B cell (primary cell): Measurements from ENCODE around the gene AIFM2. TPM values are rescaled to one million over a fixed set of nuclear protein-coding genes. Genes with fewer than 3 reads are reported as not detected.

Experiments
- ATAC-seq: fragments of 200-7000 bp; cut with Tn5 transposase; one replicate; pipeline ENCODE4 v1.10.0; 2021; ENCODE audit warnings: low read depth, mild to moderate bottlenecking, moderate number of reproducible peaks, moderate library complexity
- CTCF ChIA-PET: fragments of 350-600 bp; sonication (Branson Sonifier 250); formaldehyde crosslinking; loops from one replicate; lab custom pipeline; 2021; ENCODE audit warnings: antibody characterized with exemption, inconsistent platforms; lab: Charles Lee
- POLR2A ChIA-PET: fragments of 350-600 bp; sonication (Branson Sonifier 250); formaldehyde crosslinking; loops from one replicate; lab custom pipeline; 2021; ENCODE audit warnings: antibody characterized with exemption; lab: Charles Lee
- DNase-seq: peaks from one replicate; pipeline ENCODE4 v3.0.0; 2013
- H2AFZ ChIP-seq: 2 replicates; pipeline ENCODE4 v1.6.1; 2012; ENCODE audit warnings: mild to moderate bottlenecking, low read depth, low read length; ENCODE audit not compliant: insufficient read depth, poor library complexity, severe bottlenecking
- H3K27ac ChIP-seq, 2 donors: 1 replicate in 1 of 2; 2 replicates in 1 of 2; pipeline ENCODE4 v1.5.1; 2012 to 2013; ENCODE audit warnings: low read length in 2 of 2, mild to moderate bottlenecking in 2 of 2, moderate library complexity in 1 of 2
- H3K27me3 ChIP-seq, 4 experiments: fragments of 200-600 bp in 1 of 4; sonication (generic) in 1 of 4; replicated peaks in 1 of 4; 1 replicate in 2 of 4; 2 replicates in 2 of 4; pipeline versions ENCODE4 v1.6.1 to v1.7.0; 2013 to 2016; ENCODE audit warnings: low read length in 3 of 4, mild to moderate bottlenecking in 2 of 4, mixed read lengths in 1 of 4, moderate library complexity in 1 of 4; ENCODE audit not compliant: insufficient read depth in 4 of 4, control insufficient read depth in 3 of 4; ENCODE audit errors: control extremely low read depth in 1 of 4
- H3K36me3 ChIP-seq, 2 experiments: replicated peaks in 1 of 2; 1 replicate in 1 of 2; 2 replicates in 1 of 2; pipeline versions ENCODE4 v1.6.1 to v1.7.1; 2013; ENCODE audit warnings: low read length in 1 of 2; ENCODE audit not compliant: insufficient read depth in 2 of 2, control insufficient read depth in 1 of 2; ENCODE audit errors: control extremely low read depth in 1 of 2, extremely low read depth in 1 of 2
- H3K4me1 ChIP-seq, 2 donors: fragments of 200-600 bp in 1 of 2; sonication (generic) in 1 of 2; 1 replicate in 1 of 2; 2 replicates in 1 of 2; pipeline versions ENCODE4 v1.5.1 to v1.6.1; 2013 to 2017; ENCODE audit warnings: low read length in 2 of 2; ENCODE audit not compliant: control insufficient read depth in 2 of 2, insufficient read depth in 2 of 2
- H3K4me2 ChIP-seq: replicated peaks from 2 replicates; pipeline ENCODE3; 2012; ENCODE audit warnings: mild to moderate bottlenecking, low read depth, low read length; ENCODE audit not compliant: poor library complexity, severe bottlenecking
- H3K4me3 ChIP-seq, 5 experiments: fragments of 200-600 bp in 1 of 5; sonication (generic) in 1 of 5; 1 replicate in 3 of 5; 2 replicates in 2 of 5; pipeline versions ENCODE4 v1.5.1 to v1.7.0; 2011 to 2016; ENCODE audit warnings: low read length in 4 of 5, mild to moderate bottlenecking in 4 of 5, low read depth in 2 of 5, control low read depth in 1 of 5, moderate library complexity in 1 of 5; ENCODE audit not compliant: insufficient read depth in 1 of 5; ENCODE audit errors: control extremely low read depth in 1 of 5, extremely low read depth in 1 of 5
- H3K79me2 ChIP-seq: fragments of 200-600 bp; sonication (generic); one replicate; pipeline ENCODE4 v1.6.0; 2016; ENCODE audit warnings: low read length; ENCODE audit not compliant: control insufficient read depth, insufficient read depth
- H3K9ac ChIP-seq: fragments of 200-600 bp; sonication (generic); 2 replicates; pipeline ENCODE4 v1.6.1; 2017; ENCODE audit warnings: mild to moderate bottlenecking, low read length, moderate library complexity
- H3K9me3 ChIP-seq, 3 donors: one replicate each; pipeline versions ENCODE4 v1.6.1 to v1.7.1; 2013; ENCODE audit warnings: low read length in 2 of 3; ENCODE audit not compliant: control insufficient read depth in 2 of 3, insufficient read depth in 1 of 3; ENCODE audit errors: control extremely low read depth in 1 of 3
- H4K20me1 ChIP-seq: 2 replicates; pipeline ENCODE4 v1.6.0; 2012; ENCODE audit warnings: mild to moderate bottlenecking, low read length; ENCODE audit not compliant: insufficient read depth, control insufficient read depth, poor library complexity, severe bottlenecking
- H3K27ac Mint-ChIP-seq: one replicate; pipeline ENCODE4 v1.8.0; 2021; ENCODE audit warnings: mixed read lengths
- H3K27me3 Mint-ChIP-seq: one replicate; pipeline ENCODE4 v1.8.0; 2021; ENCODE audit warnings: mixed read lengths
- H3K4me1 Mint-ChIP-seq: one replicate; pipeline ENCODE4 v1.8.0; 2021; ENCODE audit warnings: mixed read lengths
- H3K4me3 Mint-ChIP-seq: one replicate; pipeline ENCODE4 v1.8.0; 2021; ENCODE audit warnings: mixed read lengths
- H3K9me3 Mint-ChIP-seq: one replicate; pipeline ENCODE4 v1.8.0; 2022; ENCODE audit warnings: mixed read lengths; ENCODE audit not compliant: insufficient read depth
- CTCF ChIP-seq: fragments of 200-600 bp; IDR thresholded peaks from one replicate; pipeline ENCODE4 v1.8.0; 2022; ENCODE audit warnings: antibody characterized with exemption, mild to moderate bottlenecking
- EZH2 ChIP-seq: IDR thresholded peaks from 2 replicates; pipeline ENCODE4 v1.6.1; 2012; ENCODE audit warnings: borderline replicate concordance, low read depth, mild to moderate bottlenecking, moderate library complexity, low read length; ENCODE audit not compliant: insufficient read depth, poor library complexity, severe bottlenecking
- WGBS: methylation state at CpG from one replicate; pipeline ENCODE4 v1.1.5; 2013; ENCODE audit warnings: missing lambda C conversion rate; ENCODE audit not compliant: insufficient coverage; 5-methylcytosine and 5-hydroxymethylcytosine counted together
- intact Hi-C: fragments of 100-400 bp; cut with micrococcal nuclease; formaldehyde crosslinking; loops from one replicate; pipeline ENCODE4 v1.10.0; 2022
- polyA plus RNA-seq: library from polyadenylated mRNA; depleted of rRNA; stranded (reverse); fragments of >200 nt; gene quantifications from 2 replicates; pipeline ENCODE4 v1.2.3, GENCODE V29; 2012
- total RNA-seq, 2 donors: library from RNA; stranded (reverse); fragments of 120-200 nt in 1 of 2; gene quantifications; 1 replicate in 1 of 2; 2 replicates in 1 of 2; pipeline versions ENCODE4 v1.2.3 to v1.2.4, GENCODE V29; 2013 to 2022

Gene AIFM2
- total and polyA plus RNA-seq, 2 donors (not counting 1 experiment from before 2014, with no cell fraction given): 5.6 to 8.1 TPM

GRCh38 chr10:70144372-70145110 is 11.9 kb upstream of the AIFM2 start:
- Histone ChIP-seq H3K27me3 (no peaks in the 10 kb centered on the region), H3K4me1 (peaks cover 14 to 22% of the 10 kb centered on the region in 2 donors), H3K79me2 (peaks cover 39% of the 10 kb centered on the region), H3K36me3 (peaks cover 0 to 4% of the 10 kb centered on the region in 2 experiments), H4K20me1 (peaks cover 38% of the 10 kb centered on the region), H3K9me3 (no peaks in the 10 kb centered on the region), H3K4me2 (peak overlapping the region; percentile 89), H3K9ac (peak overlapping the region; percentile 78), H3K4me3 (peak overlapping the region in 3 of 5 experiments; percentile 81 to 91 (median 88)), H3K27ac (no peak overlapping the region), H2AFZ (peak overlapping the region; percentile 91)
- Mint-ChIP-seq H3K9me3 (no peaks in the 10 kb centered on the region), H3K27ac (peak overlapping the region; percentile 5), H3K4me1 (peaks cover 38% of the 10 kb centered on the region), H3K27me3 (no peaks in the 10 kb centered on the region), H3K4me3 (peak overlapping the region; percentile 96)
- POLR2A ChIA-PET: interaction anchor here (2.3 to 2.8 kb wide), 2 partner anchors 26 to 29 kb away, joined by 8 to 35 read pairs; partner anchors contain the start of gene SAR1A
- intact Hi-C loops: loop anchor here (1.0 to 10.0 kb wide), 7 partner anchors 12 to 1812 kb away; partner anchors contain the start of genes AIFM2, HNRNPH3, PBLD and SGPL1
- TF ChIP-seq EZH2: no peak
- TF ChIP-seq CTCF: no peak
- DNase-seq: no peak
- ATAC-seq: no peak
- 86% methylated on average over 17 of the region's 18 CpGs for WGBS
- CTCF ChIA-PET: interaction anchor here (0.7 to 6.4 kb wide), 4 partner anchors 11 to 30 kb away, joined by 3 to 131 read pairs (median 32); partner anchors contain the start of gene SAR1A

GRCh38 chr10:70142555-70142954 is 9.9 kb upstream of the AIFM2 start:
- peaks cover 38% of the 10 kb centered on the region for H3K4me1 Mint-ChIP-seq
- 100% methylated on average over 4 of the region's 10 CpGs for WGBS
- Histone ChIP-seq H4K20me1 (peaks cover 46% of the 10 kb centered on the region), H3K9ac (no peak overlapping the region), H3K36me3 (peaks cover 0 to 6% of the 10 kb centered on the region in 2 experiments), H3K9me3 (no peaks in the 10 kb centered on the region), H3K4me2 (no peak overlapping the region), H3K4me1 (peaks cover 14 to 22% of the 10 kb centered on the region in 2 donors), H3K27ac (no peak overlapping the region), H3K27me3 (no peaks in the 10 kb centered on the region), H3K79me2 (peaks cover 32% of the 10 kb centered on the region), H2AFZ (no peak overlapping the region), H3K4me3 (no peak overlapping the region)
- POLR2A ChIA-PET: no interaction called here
- no peak for TF ChIP-seq EZH2
- no peak for TF ChIP-seq CTCF
- CTCF ChIA-PET: interaction anchor here (6.4 kb wide), 1 partner anchor 25 kb away, joined by 131 read pairs; no protein-coding TSS in a partner anchor
- no peaks in the 10 kb centered on the region for H3K9me3 Mint-ChIP-seq
- no peak overlapping the region for H3K4me3 Mint-ChIP-seq
- ATAC-seq: no peak
- H3K27me3 Mint-ChIP-seq: no peaks in the 10 kb centered on the region
- intact Hi-C loops: loop anchor here (10.0 kb wide), 3 partner anchors 212 to 1552 kb away; partner anchors contain the start of gene SGPL1
- H3K27ac Mint-ChIP-seq: no peak overlapping the region
- DNase-seq: no peak
